ENCODE data around the gene PGR. TPM values are rescaled to one million over a fixed set of nuclear protein-coding genes. Genes with fewer than 3 reads are reported as not detected.

PGR gene
- 1 to 10 TPM in 3 of 4 donors, under 1 TPM in 1; 0.89 to 5.4 (median 3.1) TPM for total RNA-seq

DNA sequence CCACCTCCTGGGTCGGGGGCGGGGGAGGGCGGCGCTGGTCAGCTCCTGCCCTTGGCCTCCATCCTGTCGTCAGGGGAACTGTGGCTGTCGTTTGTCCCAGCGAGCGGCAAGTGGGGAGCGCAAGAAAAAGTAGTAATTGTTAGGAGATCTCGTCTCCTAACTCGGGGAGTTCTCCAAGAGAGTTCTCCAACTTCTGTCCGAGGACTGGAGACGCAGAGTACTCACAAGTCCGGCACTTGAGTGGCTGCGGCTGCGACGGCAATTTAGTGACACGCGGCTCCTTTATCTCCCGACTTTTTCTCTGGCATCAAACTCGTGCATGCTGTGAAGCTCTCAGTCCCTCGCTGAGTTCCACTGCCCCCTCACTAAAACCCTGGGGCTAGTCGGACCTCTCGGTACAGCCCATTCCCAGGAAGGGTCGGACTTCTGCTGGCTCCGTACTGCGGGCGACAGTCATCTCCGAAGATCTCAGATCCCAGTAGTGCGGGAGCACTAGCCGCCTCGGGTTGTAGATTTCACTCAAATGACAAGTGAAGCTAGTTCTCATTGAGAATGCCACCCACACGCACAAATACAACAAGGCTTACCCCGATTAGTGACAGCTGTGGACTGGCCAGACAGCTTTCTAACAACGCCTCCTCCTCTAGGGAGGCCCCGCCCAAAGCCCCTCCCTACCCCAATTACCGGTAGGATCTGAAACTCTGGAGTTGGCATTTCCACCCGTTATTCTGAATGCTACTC, at the start of gene PGR:
Gene PGR, minus strand, starts transcription at position 611 of the 741 bp plus-strand sequence. CDS start 743 bp downstream, outside the sequence.
- Histone ChIP-seq H3K4me1 (peaks cover 5 to 20% of the 10 kb centered on the region in 2 donors), H3K36me3 (no peaks in the 10 kb centered on the region), H3K27me3 (peaks cover 13% of the 10 kb centered on the region), H3K9me3 (no peaks in the 10 kb centered on the region), H3K27ac (peak within 1 kb of the TSS in 1 of 3 donors; percentile 61), H3K4me3 (replicated peaks in 1 of 3) (peak within 1 kb of the TSS in 2 of 3 donors; percentile 20 to 39)
- DNase-seq: peak; percentile 48 to 70
- intact Hi-C loops (cut with DNase I): no loop called here
- 1 to 4% methylated on average over 27 to 38 of the region's 38 CpGs for WGBS, 2 donors
- TF ChIP-seq, protein P1, sequence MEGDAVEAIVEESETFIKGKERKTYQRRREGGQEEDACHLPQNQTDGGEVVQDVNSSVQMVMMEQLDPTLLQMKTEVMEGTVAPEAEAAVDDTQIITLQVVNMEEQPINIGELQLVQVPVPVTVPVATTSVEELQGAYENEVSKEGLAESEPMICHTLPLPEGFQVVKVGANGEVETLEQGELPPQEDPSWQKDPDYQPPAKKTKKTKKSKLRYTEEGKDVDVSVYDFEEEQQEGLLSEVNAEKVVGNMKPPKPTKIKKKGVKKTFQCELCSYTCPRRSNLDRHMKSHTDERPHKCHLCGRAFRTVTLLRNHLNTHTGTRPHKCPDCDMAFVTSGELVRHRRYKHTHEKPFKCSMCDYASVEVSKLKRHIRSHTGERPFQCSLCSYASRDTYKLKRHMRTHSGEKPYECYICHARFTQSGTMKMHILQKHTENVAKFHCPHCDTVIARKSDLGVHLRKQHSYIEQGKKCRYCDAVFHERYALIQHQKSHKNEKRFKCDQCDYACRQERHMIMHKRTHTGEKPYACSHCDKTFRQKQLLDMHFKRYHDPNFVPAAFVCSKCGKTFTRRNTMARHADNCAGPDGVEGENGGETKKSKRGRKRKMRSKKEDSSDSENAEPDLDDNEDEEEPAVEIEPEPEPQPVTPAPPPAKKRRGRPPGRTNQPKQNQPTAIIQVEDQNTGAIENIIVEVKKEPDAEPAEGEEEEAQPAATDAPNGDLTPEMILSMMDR (IDR thresholded peaks at IDR 0.05): no peak
- peak in 1 of 2 donors; percentile 18 for TF ChIP-seq POLR2A (IDR thresholded peaks at IDR 0.05)

DNA sequence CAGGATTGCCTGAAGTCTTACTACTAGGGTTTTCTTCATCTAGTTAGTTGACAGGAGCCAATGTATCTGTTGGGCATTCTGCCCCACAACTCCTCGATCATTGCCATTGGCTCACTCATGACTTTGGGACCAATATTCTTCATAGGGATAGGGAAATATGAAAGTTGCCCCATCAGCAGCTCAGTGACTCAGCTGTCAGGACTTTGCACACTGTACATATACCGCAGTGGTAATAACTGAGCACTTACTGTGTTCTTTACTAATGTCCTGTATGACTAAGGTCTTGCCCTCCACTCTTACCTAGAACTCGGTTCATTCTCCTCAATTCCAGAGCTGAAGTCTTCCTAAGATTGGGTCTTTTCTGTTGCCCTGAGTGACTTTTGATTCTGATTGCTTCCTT, 46.8 kb upstream of the PGR start:
- WGBS, 2 donors: 95 to 96% methylated on average over 3 of the region's 3 CpGs

DNA sequence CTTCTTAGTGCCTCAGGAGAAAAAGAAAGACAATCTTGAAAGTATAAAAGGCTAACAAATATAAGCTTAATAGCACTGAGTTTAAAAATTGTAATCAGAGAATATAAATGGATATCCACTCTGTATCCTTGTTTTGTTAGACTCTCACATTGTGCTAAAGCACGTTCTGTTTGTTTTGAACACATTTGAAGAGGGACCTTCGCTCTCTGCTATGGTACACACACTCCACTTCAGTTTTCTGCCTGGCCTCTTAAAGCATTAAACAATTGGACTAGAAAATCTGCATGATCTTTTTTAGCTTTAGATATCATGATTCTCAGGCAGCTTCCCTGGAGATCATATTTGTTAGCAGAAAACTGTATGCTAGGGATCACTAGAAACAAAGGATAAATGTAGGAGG, 40.3 kb upstream of the PGR start:
- Histone ChIP-seq H3K27me3 (no peaks in the 10 kb centered on the region), H3K36me3 (no peaks in the 10 kb centered on the region), H3K4me1 (no peaks in the 10 kb centered on the region), H3K27ac (no peak overlapping the region), H3K9me3 (no peaks in the 10 kb centered on the region), H3K4me3 (replicated peaks in 1 of 3) (no peak overlapping the region)
- TF ChIP-seq, protein P1 (IDR thresholded peaks at IDR 0.05): no peak
- TF ChIP-seq POLR2A (IDR thresholded peaks at IDR 0.05): no peak
- no peak for DNase-seq
- 23 to 40% methylated on average over 2 of the region's 2 CpGs for WGBS, 2 donors
- intact Hi-C loops (cut with DNase I): no loop called here

More for the DNA sequence above, 46.8 kb upstream of the PGR start:
- no peak overlapping the region for H3K4me3 ChIP-seq (replicated peaks in 1 of 3)
- DNase-seq: no peak
- H3K4me1 ChIP-seq: no peaks in the 10 kb centered on the region
- H3K9me3 ChIP-seq: no peaks in the 10 kb centered on the region
- intact Hi-C loops (cut with DNase I): no loop called here
- no peaks in the 10 kb centered on the region for H3K27me3 ChIP-seq
- H3K36me3 ChIP-seq: no peaks in the 10 kb centered on the region
- H3K27ac ChIP-seq: no peak overlapping the region
- no peak for TF ChIP-seq POLR2A (IDR thresholded peaks at IDR 0.05)

DNA sequence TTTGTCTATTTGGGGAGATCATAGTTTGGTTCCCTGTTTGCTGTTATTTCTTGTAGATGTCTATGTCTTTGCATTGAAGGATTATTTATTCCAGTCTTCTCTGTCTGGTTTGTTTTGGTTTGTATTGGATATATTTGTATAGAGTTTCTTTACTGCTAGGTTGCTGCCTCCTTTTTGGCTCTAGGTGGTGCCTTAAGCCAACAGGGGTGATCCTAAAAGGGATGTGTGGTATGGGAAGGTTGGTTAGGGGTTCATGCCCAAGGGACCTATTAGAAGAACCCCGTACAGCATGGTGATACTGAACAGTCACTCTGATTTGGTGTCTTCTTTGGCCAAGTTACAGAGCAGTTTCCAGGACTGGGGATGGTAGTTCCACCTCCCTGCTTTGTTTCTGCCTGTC, 36.4 kb upstream of the PGR start:
- H3K36me3 ChIP-seq: no peaks in the 10 kb centered on the region
- no peaks in the 10 kb centered on the region for H3K27me3 ChIP-seq
- no peak for DNase-seq
- H3K4me3 ChIP-seq (replicated peaks in 1 of 3): no peak overlapping the region
- no peak overlapping the region for H3K27ac ChIP-seq
- TF ChIP-seq, protein P1 (IDR thresholded peaks at IDR 0.05): no peak
- no peak for TF ChIP-seq POLR2A (IDR thresholded peaks at IDR 0.05)
- 72 to 100% methylated on average over 1 of the region's 1 CpG for WGBS, 2 donors
- intact Hi-C loops (cut with DNase I): no loop called here
- no peaks in the 10 kb centered on the region for H3K4me1 ChIP-seq
- no peaks in the 10 kb centered on the region for H3K9me3 ChIP-seq

DNA sequence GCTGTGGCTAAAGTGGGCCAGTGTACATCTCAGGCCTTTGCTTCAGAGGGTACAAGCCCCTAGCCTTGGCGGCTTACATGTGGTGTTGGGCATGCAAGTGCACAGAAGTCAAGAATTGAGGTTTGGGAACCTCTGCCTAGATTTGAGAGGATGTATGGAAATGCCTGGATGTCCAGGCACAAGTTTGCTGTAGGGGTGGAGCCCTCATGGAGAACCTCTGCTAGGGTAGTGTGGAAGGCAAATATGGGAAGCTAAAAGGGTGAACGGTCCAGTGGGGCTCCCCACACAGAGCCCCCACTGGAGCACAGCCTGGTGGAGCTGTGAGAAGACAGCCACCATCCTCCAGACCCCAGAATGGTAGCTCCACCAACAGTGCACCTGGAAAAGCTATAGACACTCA, 28.5 kb upstream of the PGR start:
- TF ChIP-seq, protein P1 (IDR thresholded peaks at IDR 0.05): no peak
- Histone ChIP-seq H3K27me3 (no peaks in the 10 kb centered on the region), H3K9me3 (no peaks in the 10 kb centered on the region), H3K36me3 (no peaks in the 10 kb centered on the region), H3K4me1 (no peaks in the 10 kb centered on the region), H3K27ac (no peak overlapping the region), H3K4me3 (replicated peaks in 1 of 3) (no peak overlapping the region)
- WGBS, 2 donors: 86 to 93% methylated on average over 2 of the region's 2 CpGs
- intact Hi-C loops (cut with DNase I): no loop called here
- DNase-seq: no peak
